Liver (tissue), 9 donors: ENCODE data around the gene FEM1B. TPM values are rescaled to one million over a fixed set of nuclear protein-coding genes. Genes with fewer than 3 reads are reported as not detected.

Source experiments
- DNase-seq: peaks from one replicate; pipeline ENCODE4 v3.0.0-alpha.2; 2017; ENCODE audit warnings: low spot score
- H3K27ac ChIP-seq, 2 donors: one replicate each; pipeline ENCODE4 v1.7.0; 2013; ENCODE audit warnings: inconsistent platforms in 2 of 2, low read length in 2 of 2, control low read depth in 1 of 2, low read depth in 1 of 2, mild to moderate bottlenecking in 1 of 2
- H3K27me3 ChIP-seq, 4 donors: one replicate each; pipeline versions ENCODE4 v1.6.1 to v1.7.0; 2013; ENCODE audit warnings: low read length in 3 of 4, inconsistent platforms in 1 of 4, mild to moderate bottlenecking in 1 of 4, moderate library complexity in 1 of 4; ENCODE audit not compliant: control insufficient read depth in 4 of 4, insufficient read depth in 4 of 4
- H3K36me3 ChIP-seq, 4 donors: one replicate each; pipeline versions ENCODE4 v1.6.1 to v1.7.0; 2013; ENCODE audit warnings: low read length in 3 of 4, mild to moderate bottlenecking in 3 of 4, low read depth in 1 of 4, moderate library complexity in 1 of 4; ENCODE audit not compliant: control insufficient read depth in 4 of 4, insufficient read depth in 3 of 4
- H3K4me1 ChIP-seq, 4 donors: one replicate each; pipeline versions ENCODE4 v1.6.1 to v1.7.0; 2013; ENCODE audit warnings: low read length in 3 of 4, mild to moderate bottlenecking in 3 of 4, moderate library complexity in 1 of 4; ENCODE audit not compliant: control insufficient read depth in 4 of 4, insufficient read depth in 4 of 4
- H3K4me3 ChIP-seq, 3 donors: one replicate each; pipeline versions ENCODE4 v1.6.1 to v1.7.0; 2013; ENCODE audit warnings: low read length in 3 of 3, control low read depth in 1 of 3, low read depth in 1 of 3, mild to moderate bottlenecking in 1 of 3
- H3K9ac ChIP-seq, 2 donors: one replicate each; pipeline ENCODE4 v1.7.0; 2013; ENCODE audit warnings: low read length in 2 of 2, mild to moderate bottlenecking in 2 of 2, moderate library complexity in 2 of 2, control low read depth in 1 of 2, low read depth in 1 of 2
- H3K9me3 ChIP-seq, 4 donors: one replicate each; pipeline versions ENCODE4 v1.6.1 to v1.7.0; 2013; ENCODE audit warnings: low read length in 3 of 4; ENCODE audit not compliant: control insufficient read depth in 4 of 4
- CTCF ChIP-seq: fragments of 150-350 bp; IDR thresholded peaks from 2 replicates; pipeline ENCODE4 v1.5.1; 2017; ENCODE audit warnings: improper control_type of control experiment, low read depth, low read length; ENCODE audit not compliant: missing input control
- EGR1 ChIP-seq, 2 donors: IDR thresholded peaks; 2 replicates each; pipeline ENCODE4 v1.6.1; 2016 to 2018; ENCODE audit warnings: antibody characterized with exemption in 2 of 2, low read depth in 2 of 2
- FOXA1 ChIP-seq: IDR thresholded peaks from 2 replicates; pipeline ENCODE4 v1.6.1; 2016; ENCODE audit warnings: antibody characterized with exemption
- FOXA2 ChIP-seq: IDR thresholded peaks from 2 replicates; pipeline ENCODE4 v1.6.1; 2016; ENCODE audit warnings: antibody characterized with exemption
- JUND ChIP-seq, 2 donors: IDR thresholded peaks; 2 replicates each; pipeline ENCODE4 v1.6.1; 2016; ENCODE audit warnings: antibody characterized with exemption in 2 of 2
- MAX ChIP-seq: IDR thresholded peaks from 2 replicates; pipeline ENCODE4 v1.6.1; 2016; ENCODE audit warnings: antibody characterized with exemption
- NR2F2 ChIP-seq: IDR thresholded peaks from 2 replicates; pipeline ENCODE4 v1.6.1; 2016; ENCODE audit warnings: antibody characterized with exemption
- RAD21 ChIP-seq, 2 donors: IDR thresholded peaks; 2 replicates each; pipeline ENCODE4 v1.6.1; 2016; ENCODE audit warnings: antibody characterized with exemption in 2 of 2, mild to moderate bottlenecking in 2 of 2
- REST ChIP-seq: IDR thresholded peaks from 2 replicates; pipeline ENCODE4 v1.6.1; 2016; ENCODE audit warnings: antibody characterized with exemption, mild to moderate bottlenecking
- SP1 ChIP-seq: IDR thresholded peaks from 2 replicates; pipeline ENCODE4 v1.6.1; 2018; ENCODE audit warnings: antibody characterized with exemption, mild to moderate bottlenecking
- TAF1 ChIP-seq: conservative IDR thresholded peaks from 2 replicates; pipeline ENCODE4 v1.6.1; 2016; ENCODE audit warnings: antibody characterized with exemption, mild to moderate bottlenecking
- YY1 ChIP-seq: IDR thresholded peaks from 2 replicates; pipeline ENCODE4 v1.6.1; 2016; ENCODE audit warnings: antibody characterized with exemption, mild to moderate bottlenecking
- ZBTB33 ChIP-seq: IDR thresholded peaks from 2 replicates; pipeline ENCODE4 v1.6.1; 2016; ENCODE audit warnings: antibody characterized with exemption
- WGBS: extraction: QIAGEN DNeasy Blood & Tissue Kit; methylation state at CpG from one replicate; pipeline ENCODE4 v1.1.7; 2013; 5-methylcytosine and 5-hydroxymethylcytosine counted together
- polyA plus RNA-seq, 2 donors: library from polyadenylated mRNA; stranded (reverse) in 1 of 2; unstranded in 1 of 2; fragments of 200-250 nt in 1 of 2; fragments of >200 nt in 1 of 2; fragmentation: Nextera tagmentation in 1 of 2; extraction: Ambion mirVana in 1 of 2; gene quantifications; one replicate each; pipeline versions ENCODE4 v1.2.1 to v1.2.3, GENCODE V29; 2013 to 2015
- total RNA-seq, 2 donors: library from RNA; depleted of rRNA; stranded (reverse); fragments of >200 nt; gene quantifications; one replicate each; pipeline ENCODE4 v1.2.3, GENCODE V29; 2014
- donor health status: healthy.
- donor health status: healthy.
- donor health status: healthy.
- donor health status: healthy.
- donor health status: healthy.

FEM1B gene
- total and polyA plus RNA-seq, 4 donors: 6.2 to 39.5 (median 17.8) TPM

- no peaks in the 10 kb centered on the region for H3K36me3 ChIP-seq
- no peak overlapping the region for H3K27ac ChIP-seq
- DNase-seq: no peak
- WGBS: 72% methylated on average over 11 of the region's 11 CpGs
- TF ChIP-seq JUND (IDR thresholded peaks at IDR 0.05) (no peak), CTCF (no peak), YY1 (no peak), EGR1 (IDR thresholded peaks at IDR 0.05; ENCODE audit: low read depth in 2 of 2) (no peak), FOXA1 (no peak)
- H3K4me1 ChIP-seq: no peaks in the 10 kb centered on the region
- H3K9ac ChIP-seq: no peak overlapping the region
- no peaks in the 10 kb centered on the region for H3K27me3 ChIP-seq
- H3K4me3 ChIP-seq: no peak overlapping the region
- H3K9me3 ChIP-seq: no peaks in the 10 kb centered on the region
These were observed 49.3 kb downstream of the FEM1B start for GRCh38 chr15:68326711-68327354.

GRCh38 chr15:68328443-68328842 is 50.9 kb downstream of the FEM1B start:
- no peak for DNase-seq
- Histone ChIP-seq H3K4me1 (no peaks in the 10 kb centered on the region), H3K27me3 (no peaks in the 10 kb centered on the region), H3K36me3 (no peaks in the 10 kb centered on the region), H3K9ac (no peak overlapping the region), H3K4me3 (no peak overlapping the region), H3K9me3 (no peaks in the 10 kb centered on the region), H3K27ac (no peak overlapping the region)
- TF ChIP-seq SP1: no peak
- TF ChIP-seq JUND (IDR thresholded peaks at IDR 0.05): no peak
- TF ChIP-seq FOXA2: no peak
- TF ChIP-seq RAD21 (IDR thresholded peaks at IDR 0.05): no peak
- no peak for TF ChIP-seq MAX
- no peak for TF ChIP-seq YY1
- TF ChIP-seq CTCF: no peak
- TF ChIP-seq ZBTB33: no peak
- no peak for TF ChIP-seq FOXA1
- no peak for TF ChIP-seq TAF1
- no peak for TF ChIP-seq NR2F2
- no peak for TF ChIP-seq EGR1 (IDR thresholded peaks at IDR 0.05; ENCODE audit: low read depth in 2 of 2)
- no peak for TF ChIP-seq REST
- WGBS: 86% methylated on average over 8 of the region's 8 CpGs
